Smooth muscle cell of the brain vasculature (primary cell): ENCODE measurements around the gene NAT16.
"Not testable (repeated sequence)": the region's sequence is repeated elsewhere in the genome, so short reads cannot be mapped to it uniquely, and the experiment has no call there.

Experiments used
- DNase-seq: peaks from one replicate; pipeline ENCODE4 v3.0.0-alpha.2; 2012; ENCODE audit warnings: low read depth, low spot score

Gene NAT16

GRCh38 chr7:101127460-101128039 is 52.5 kb downstream of the NAT16 start:
- no peak for DNase-seq

- peak; percentile 99 for DNase-seq
These were observed 53.2 kb downstream of the NAT16 start, which contains the start of gene SERPINE1 for GRCh38 chr7:101126651-101127459. Gene SERPINE1, plus strand, starts transcription at chr7:101127104. Its CDS starts 1,290 bp downstream, at chr7:101128394.

DNA sequence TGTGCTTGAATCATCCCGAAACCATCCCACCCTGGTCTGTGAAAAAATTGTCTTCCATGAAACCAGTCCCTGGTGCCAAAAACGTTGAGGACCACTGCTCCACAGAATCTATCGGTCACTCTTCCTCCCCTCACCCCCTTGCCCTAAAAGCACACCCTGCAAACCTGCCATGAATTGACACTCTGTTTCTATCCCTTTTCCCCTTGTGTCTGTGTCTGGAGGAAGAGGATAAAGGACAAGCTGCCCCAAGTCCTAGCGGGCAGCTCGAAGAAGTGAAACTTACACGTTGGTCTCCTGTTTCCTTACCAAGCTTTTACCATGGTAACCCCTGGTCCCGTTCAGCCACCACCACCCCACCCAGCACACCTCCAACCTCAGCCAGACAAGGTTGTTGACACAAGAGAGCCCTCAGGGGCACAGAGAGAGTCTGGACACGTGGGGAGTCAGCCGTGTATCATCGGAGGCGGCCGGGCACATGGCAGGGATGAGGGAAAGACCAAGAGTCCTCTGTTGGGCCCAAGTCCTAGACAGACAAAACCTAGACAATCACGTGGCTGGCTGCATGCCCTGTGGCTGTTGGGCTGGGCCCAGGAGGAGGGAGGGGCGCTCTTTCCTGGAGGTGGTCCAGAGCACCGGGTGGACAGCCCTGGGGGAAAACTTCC is 54.0 kb downstream of the NAT16 start:
- no peak for DNase-seq

- DNase-seq: peak; percentile 92
These were observed 55.6 kb downstream of the NAT16 start for GRCh38 chr7:101124376-101125056.

DNA sequence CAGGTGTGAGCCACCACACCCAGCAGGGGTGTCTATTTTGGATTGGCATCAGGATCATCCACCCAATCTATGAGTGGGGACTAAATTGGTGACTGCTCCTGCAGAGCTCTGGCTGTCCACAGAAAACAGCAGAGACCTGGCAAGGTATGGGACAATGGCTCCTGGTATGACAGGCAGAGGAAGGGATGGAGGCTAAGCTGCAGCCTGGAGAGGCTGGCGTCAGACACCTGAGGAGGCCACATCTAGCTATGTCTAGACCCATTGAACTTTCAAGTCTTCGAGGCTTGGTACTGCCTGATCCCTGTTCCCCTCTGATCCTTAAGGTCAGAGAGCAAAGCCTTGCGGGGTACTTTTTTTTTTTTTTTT is 56.4 kb downstream of the NAT16 start:
- DNase-seq: no peak

- DNase-seq: no peak
These were observed 57.0 kb downstream of the NAT16 start for GRCh38 chr7:101122933-101123702.

DNA sequence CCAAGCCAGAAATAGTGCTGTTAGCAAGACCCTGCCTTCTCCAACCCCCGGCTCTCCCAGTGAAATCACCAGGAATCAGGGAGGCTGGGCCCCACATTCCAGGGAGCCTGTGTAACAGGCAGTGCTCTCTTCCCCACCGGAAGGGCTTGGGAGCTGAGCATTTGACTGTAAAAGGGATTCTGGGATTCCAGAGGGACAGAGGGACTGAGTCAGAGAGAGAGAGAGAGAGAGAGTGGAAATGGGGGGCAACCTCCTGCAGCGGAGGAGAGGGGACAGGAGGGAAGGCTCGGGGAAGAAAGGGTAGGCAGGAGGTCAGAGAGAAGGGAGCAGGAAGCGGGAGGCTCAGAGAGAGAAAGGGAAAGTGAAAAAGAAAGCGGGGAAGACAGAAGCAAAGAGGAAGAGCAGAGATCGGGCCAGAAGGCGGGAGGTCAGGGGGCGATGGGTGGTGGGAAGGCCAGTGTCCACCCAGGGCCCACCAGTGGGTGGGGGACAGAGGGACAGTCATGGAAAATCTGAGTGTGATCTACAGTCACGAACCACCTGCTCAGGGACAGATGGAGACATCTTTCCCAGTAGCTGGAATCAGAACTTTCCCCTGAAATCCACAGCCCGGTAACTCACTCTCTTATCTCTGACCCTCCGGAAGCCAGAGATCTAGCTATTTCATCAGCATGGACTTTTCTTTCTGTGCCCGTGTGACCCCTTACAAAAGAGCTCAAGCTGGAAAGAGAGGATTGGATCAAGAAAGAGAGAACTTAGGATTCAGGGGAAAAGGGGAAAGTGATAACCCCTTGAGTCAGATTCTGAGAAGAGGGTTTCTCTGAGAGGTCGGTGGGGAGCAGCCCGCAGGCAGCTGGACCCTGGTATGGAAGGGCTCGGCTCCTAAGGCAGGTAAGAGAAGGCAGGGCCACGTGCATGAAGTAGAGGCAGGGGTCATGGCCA is 57.8 kb downstream of the NAT16 start:
- DNase-seq: no peak

DNA sequence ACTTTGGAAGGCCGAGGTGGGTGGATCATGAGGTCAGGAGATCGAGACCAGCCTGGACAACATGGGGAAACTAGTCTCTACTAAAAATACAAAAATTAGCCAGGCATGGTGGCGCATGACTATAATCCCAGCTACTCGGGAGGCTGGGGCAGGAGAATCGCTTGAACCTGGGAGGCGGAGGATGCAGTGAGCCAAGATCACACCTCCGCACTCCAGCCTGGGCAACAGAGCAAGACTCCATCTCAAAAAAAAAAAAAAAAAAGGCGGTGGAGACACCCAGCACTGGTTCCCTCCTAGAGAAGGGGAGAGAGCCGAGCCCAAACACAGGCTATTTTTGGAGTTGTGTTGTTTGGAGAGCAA is 58.5 kb downstream of the NAT16 start:
- DNase-seq: not testable (repeated sequence)
